ENCODE results near the gene SH3TC1. TPM values are rescaled to one million over a fixed set of nuclear protein-coding genes. Genes with fewer than 3 reads are reported as not detected.
A peak's percentile ranks its signal among the peaks of the same experiment; 100 is the strongest.

The SH3TC1 gene
- polyA plus RNA-seq, 1 experiment: 1.2 TPM

DNA sequence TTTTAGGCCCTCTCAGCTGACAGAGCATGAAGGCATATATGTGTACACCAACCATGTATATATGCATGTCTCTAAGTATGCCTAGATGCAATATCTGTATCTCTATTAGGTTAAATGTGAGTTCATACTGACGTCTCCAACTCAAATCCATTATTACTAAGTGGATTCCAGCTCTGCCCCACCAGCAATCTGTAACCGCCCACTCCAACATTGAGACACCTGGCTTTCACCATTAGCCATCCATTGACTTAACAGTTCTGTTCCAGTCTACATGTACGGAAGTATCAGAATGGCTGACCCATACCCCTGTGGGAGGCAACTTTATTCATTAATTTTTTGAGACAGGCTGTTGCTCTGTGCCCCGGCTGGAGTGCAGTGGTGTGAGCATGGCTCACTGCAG lies 15.0 kb upstream of the SH3TC1 start:
- POLR2A ChIA-PET: no interaction called here
- H3K27me3 ChIP-seq (ENCODE audit: control insufficient read depth, insufficient read depth, low read length): peaks cover 8% of the 10 kb centered on the region
- H3K36me3 ChIP-seq (ENCODE audit: control insufficient read depth, insufficient read depth, low read length): no peaks in the 10 kb centered on the region
- TF ChIP-seq, protein P1, sequence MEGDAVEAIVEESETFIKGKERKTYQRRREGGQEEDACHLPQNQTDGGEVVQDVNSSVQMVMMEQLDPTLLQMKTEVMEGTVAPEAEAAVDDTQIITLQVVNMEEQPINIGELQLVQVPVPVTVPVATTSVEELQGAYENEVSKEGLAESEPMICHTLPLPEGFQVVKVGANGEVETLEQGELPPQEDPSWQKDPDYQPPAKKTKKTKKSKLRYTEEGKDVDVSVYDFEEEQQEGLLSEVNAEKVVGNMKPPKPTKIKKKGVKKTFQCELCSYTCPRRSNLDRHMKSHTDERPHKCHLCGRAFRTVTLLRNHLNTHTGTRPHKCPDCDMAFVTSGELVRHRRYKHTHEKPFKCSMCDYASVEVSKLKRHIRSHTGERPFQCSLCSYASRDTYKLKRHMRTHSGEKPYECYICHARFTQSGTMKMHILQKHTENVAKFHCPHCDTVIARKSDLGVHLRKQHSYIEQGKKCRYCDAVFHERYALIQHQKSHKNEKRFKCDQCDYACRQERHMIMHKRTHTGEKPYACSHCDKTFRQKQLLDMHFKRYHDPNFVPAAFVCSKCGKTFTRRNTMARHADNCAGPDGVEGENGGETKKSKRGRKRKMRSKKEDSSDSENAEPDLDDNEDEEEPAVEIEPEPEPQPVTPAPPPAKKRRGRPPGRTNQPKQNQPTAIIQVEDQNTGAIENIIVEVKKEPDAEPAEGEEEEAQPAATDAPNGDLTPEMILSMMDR (IDR thresholded peaks at IDR 0.05; ENCODE audit: insufficient read depth, low read depth, low read length): no peak
- H3K4me3 ChIP-seq (ENCODE audit: low read depth, low read length): no peak overlapping the region
- no peak for DNase-seq (ENCODE audit: low read depth)
- CTCF ChIA-PET: no interaction called here

DNA sequence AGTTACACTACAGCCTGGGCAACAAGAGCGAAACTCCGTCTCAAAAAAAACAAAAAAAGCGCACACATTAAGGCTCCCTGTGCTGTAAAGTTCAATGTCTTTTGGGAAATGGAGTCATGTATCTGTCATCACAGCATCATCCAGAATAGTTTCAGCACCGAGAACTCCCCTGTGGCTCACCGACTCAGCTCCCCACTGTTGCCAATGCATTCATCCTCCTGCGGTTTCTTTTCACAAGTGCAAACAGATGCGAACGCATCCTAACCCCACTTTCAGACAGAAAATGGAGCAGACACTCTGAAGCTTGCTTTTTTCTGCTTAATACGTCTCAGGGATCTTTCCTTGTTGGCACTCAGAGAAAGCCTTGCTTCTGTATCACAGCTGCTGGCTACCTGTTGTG lies 13.8 kb upstream of the SH3TC1 start:
- Histone ChIP-seq H3K4me3 (ENCODE audit: low read depth, low read length) (no peak overlapping the region), H3K27me3 (ENCODE audit: control insufficient read depth, insufficient read depth, low read length) (peaks cover 2% of the 10 kb centered on the region; the same call in 1 of the 2 replicates), H3K36me3 (ENCODE audit: control insufficient read depth, insufficient read depth, low read length) (no peaks in the 10 kb centered on the region)
- ChIA-PET CTCF (interaction anchor here (1.0 to 2.2 kb wide), 4 partner anchors 8 to 225 kb away, joined by 3 to 15 read pairs (median 3); no protein-coding TSS in a partner anchor), POLR2A (interaction anchor here (0.6 to 0.7 kb wide), 2 partner anchors 9 kb away, joined by 3 to 4 read pairs; no protein-coding TSS in a partner anchor)
- peak; percentile 64 for DNase-seq (ENCODE audit: low read depth)
- TF ChIP-seq, protein P1 (IDR thresholded peaks at IDR 0.05; ENCODE audit: insufficient read depth, low read depth, low read length): no peak

DNA sequence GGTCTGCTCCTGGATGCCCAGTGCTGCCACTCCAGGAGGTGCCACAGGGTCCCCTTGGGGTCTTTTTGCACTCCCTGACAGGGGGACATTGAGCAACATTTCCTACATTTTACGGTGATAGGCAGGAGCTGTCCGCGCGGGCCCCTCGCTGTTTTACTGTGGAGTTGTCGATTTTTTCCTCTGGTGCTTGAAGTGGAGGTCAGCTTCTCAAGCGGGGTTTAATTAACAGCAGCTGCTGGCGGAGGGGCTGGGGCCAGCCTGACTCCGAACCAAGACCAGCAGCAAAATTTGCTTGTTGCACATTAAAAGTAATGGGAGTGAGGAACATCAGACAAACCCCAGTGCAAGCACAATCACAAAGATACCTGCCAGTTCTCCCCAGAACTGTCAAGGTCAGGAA lies 13.2 kb upstream of the SH3TC1 start:
- no peak for DNase-seq (ENCODE audit: low read depth)
- Histone ChIP-seq H3K27me3 (ENCODE audit: control insufficient read depth, insufficient read depth, low read length) (peaks cover 2% of the 10 kb centered on the region; the same call in 1 of the 2 replicates), H3K4me3 (ENCODE audit: low read depth, low read length) (no peak overlapping the region), H3K36me3 (ENCODE audit: control insufficient read depth, insufficient read depth, low read length) (no peaks in the 10 kb centered on the region)
- ChIA-PET POLR2A (interaction anchor here (0.6 to 0.7 kb wide), 2 partner anchors 9 kb away, joined by 3 to 4 read pairs; no protein-coding TSS in a partner anchor), CTCF (interaction anchor here (1.0 to 2.2 kb wide), 4 partner anchors 9 to 224 kb away, joined by 3 to 15 read pairs (median 3); no protein-coding TSS in a partner anchor)
- TF ChIP-seq, protein P1 (IDR thresholded peaks at IDR 0.05; ENCODE audit: insufficient read depth, low read depth, low read length): no peak

DNA sequence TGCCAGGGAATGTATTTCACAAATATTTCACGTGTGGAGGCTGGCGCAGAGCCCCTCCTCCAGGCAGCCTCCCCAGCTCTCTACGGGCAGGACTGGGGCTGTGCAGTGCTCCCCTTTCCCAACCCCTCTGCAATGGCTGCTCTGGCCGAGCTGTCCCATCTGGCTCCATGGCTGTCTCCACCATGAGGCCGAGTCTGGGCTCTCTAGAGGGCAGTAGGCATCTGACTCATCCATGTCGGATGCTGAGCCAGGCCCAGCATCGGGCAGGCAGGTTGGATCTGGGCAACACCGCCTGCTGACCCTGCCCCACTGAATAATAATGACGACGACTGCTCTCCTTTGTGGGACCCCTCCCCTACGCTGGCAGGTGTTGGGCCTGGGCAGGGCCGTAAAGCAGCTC lies 11.0 kb upstream of the SH3TC1 start:
- ChIA-PET POLR2A (no interaction called here), CTCF (interaction anchor here (1.8 kb wide), 1 partner anchor 11 kb away, joined by 6 read pairs; no protein-coding TSS in a partner anchor)
- no peak for DNase-seq (ENCODE audit: low read depth)
- peaks cover 2% of the 10 kb centered on the region; the same call in 1 of the 2 replicates for H3K27me3 ChIP-seq (ENCODE audit: control insufficient read depth, insufficient read depth, low read length)
- no peak overlapping the region for H3K4me3 ChIP-seq (ENCODE audit: low read depth, low read length)
- TF ChIP-seq, protein P1 (IDR thresholded peaks at IDR 0.05; ENCODE audit: insufficient read depth, low read depth, low read length): no peak
- no peaks in the 10 kb centered on the region for H3K36me3 ChIP-seq (ENCODE audit: control insufficient read depth, insufficient read depth, low read length)

DNA sequence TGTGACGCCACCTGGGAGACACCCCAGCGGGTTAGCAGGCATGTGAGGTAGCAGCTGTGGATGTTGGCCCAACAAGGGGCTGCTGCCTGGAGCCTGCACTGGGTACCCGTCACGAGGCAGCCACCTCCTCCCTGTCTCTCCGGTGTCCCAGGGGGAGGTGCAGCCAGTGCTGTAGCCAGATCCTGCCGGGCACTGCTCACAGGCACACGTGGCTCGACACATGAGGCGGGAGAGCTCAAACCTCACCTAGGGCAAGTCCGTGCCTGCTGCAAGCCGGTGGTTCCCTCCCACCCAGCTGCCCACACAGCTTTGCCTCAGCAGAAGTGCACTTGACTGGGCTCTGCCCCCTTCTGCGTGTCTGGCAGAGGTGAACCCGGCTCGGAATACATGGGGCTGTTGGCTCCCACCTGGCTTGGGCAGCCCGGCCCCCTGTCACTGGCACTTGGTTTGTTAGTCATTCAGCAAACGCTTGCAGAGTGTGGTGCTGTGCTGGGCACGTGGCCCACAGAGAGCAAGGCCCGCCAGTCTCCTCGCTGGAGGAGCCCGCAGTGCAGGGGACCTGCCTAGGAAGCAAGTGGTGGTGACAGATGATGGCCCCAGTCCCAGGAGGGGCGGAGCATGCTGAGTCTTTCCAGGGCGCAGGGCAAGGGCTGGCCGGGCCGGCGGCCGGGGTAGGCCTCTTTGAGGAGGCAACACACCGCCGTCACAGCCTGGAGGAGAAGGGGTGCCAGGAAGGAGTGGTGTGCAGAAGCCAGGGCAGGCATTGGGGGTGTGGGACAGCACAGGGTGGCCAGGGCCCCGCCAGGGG lies 10.1 kb upstream of the SH3TC1 start:
- DNase-seq (ENCODE audit: low read depth): no peak
- H3K27me3 ChIP-seq (ENCODE audit: control insufficient read depth, insufficient read depth, low read length): peaks cover 5% of the 10 kb centered on the region; the same call in 1 of the 2 replicates
- H3K36me3 ChIP-seq (ENCODE audit: control insufficient read depth, insufficient read depth, low read length): no peaks in the 10 kb centered on the region
- TF ChIP-seq, protein P1 (IDR thresholded peaks at IDR 0.05; ENCODE audit: insufficient read depth, low read depth, low read length): no peak
- POLR2A ChIA-PET: no interaction called here
- no peak overlapping the region for H3K4me3 ChIP-seq (ENCODE audit: low read depth, low read length)
- CTCF ChIA-PET: interaction anchor here (1.8 to 3.4 kb wide), 2 partner anchors 12 to 13 kb away, joined by 6 to 23 read pairs; no protein-coding TSS in a partner anchor

Measured in BJ (cell line).